HG02981 (cell line): ENCODE measurements around the gene SLC25A27.

ENCODE experiments used
- ATAC-seq: cut with Tn5 transposase; IDR thresholded peaks from one replicate; pipeline ENCODE4 v1.9.1; 2021; ENCODE audit warnings: mild to moderate bottlenecking, moderate library complexity; ENCODE audit not compliant: unreplicated experiment

Gene SLC25A27

GRCh38 chr6:46704562-46704961 is 51.8 kb downstream of the SLC25A27 start:
- no peak for ATAC-seq

- no peak for ATAC-seq
These were observed 53.7 kb downstream of the SLC25A27 start for GRCh38 chr6:46706464-46706863.

GRCh38 chr6:46711491-46711890 is 58.7 kb downstream of the SLC25A27 start:
- ATAC-seq, result no peak

- no peak for ATAC-seq
These were observed 62.4 kb downstream of the SLC25A27 start for GRCh38 chr6:46715141-46715540.

GRCh38 chr6:46719099-46719498 is 66.3 kb downstream of the SLC25A27 start:
- no peak for ATAC-seq

- ATAC-seq, result no peak
These were observed 67.6 kb downstream of the SLC25A27 start for GRCh38 chr6:46720401-46720800.
